AG04450 (cell line): ENCODE measurements around the gene NINJ2. TPM values are rescaled to one million over a fixed set of nuclear protein-coding genes. Genes with fewer than 3 reads are reported as not detected.

Experiments used
- CTCF ChIA-PET: fragments of 300-600, 350-600 bp; formaldehyde crosslinking; extraction: SDS; loops from one replicate; lab custom pipeline; 2022; ENCODE audit warnings: antibody characterized with exemption, inconsistent platforms; lab: Charles Lee
- POLR2A ChIA-PET: fragments of 350-600 bp; formaldehyde crosslinking; extraction: SDS; loops from one replicate; lab custom pipeline; 2021; ENCODE audit warnings: antibody characterized with exemption, inconsistent platforms; lab: Yijun Ruan, JAX
- DNase-seq: peaks from one replicate; pipeline ENCODE4 v3.0.0-alpha.2; 2011; ENCODE audit warnings: low read depth, low spot score
- H3K27ac ChIP-seq: one replicate; pipeline ENCODE4 v1.5.1; 2012; ENCODE audit warnings: low read depth, low read length, control low read depth
- H3K27me3 ChIP-seq: one replicate; pipeline ENCODE4 v1.6.0; 2012; ENCODE audit warnings: low read length; ENCODE audit not compliant: control insufficient read depth, insufficient read depth
- H3K4me3 ChIP-seq: 2 replicates; pipeline ENCODE4 v1.5.1; 2011; ENCODE audit warnings: mild to moderate bottlenecking, low read depth, low read length, control low read depth
- H3K9me3 ChIP-seq: 2 replicates; pipeline ENCODE4 v1.5.1; 2012; ENCODE audit warnings: low read length; ENCODE audit not compliant: control insufficient read depth, insufficient read depth
- CTCF ChIP-seq: IDR thresholded peaks from 2 replicates; pipeline ENCODE4 v1.5.1; 2011; ENCODE audit warnings: low read depth, low read length, control low read depth, inconsistent platforms
- polyA plus RNA-seq: library from polyadenylated mRNA; depleted of rRNA; stranded (reverse); fragments of >200 nt; gene quantifications from 2 replicates; pipeline ENCODE4 v1.2.3, GENCODE V29; 2011

Gene NINJ2
- polyA plus RNA-seq, 1 experiment: not detected

GRCh38 chr12:590206-590750 is 73.0 kb downstream of the NINJ2 start:
- Histone ChIP-seq H3K9me3 (no peaks in the 10 kb centered on the region; the same call in 1 of the 2 replicates), H3K4me3 (no peak overlapping the region), H3K27ac (no peak overlapping the region), H3K27me3 (peaks cover 30% of the 10 kb centered on the region)
- no peak for DNase-seq
- CTCF ChIA-PET: no interaction called here
- POLR2A ChIA-PET: no interaction called here
- TF ChIP-seq CTCF: no peak

GRCh38 chr12:588646-589045 is 74.6 kb downstream of the NINJ2 start:
- ChIA-PET POLR2A (no interaction called here), CTCF (no interaction called here)
- Histone ChIP-seq H3K27ac (no peak overlapping the region), H3K9me3 (no peaks in the 10 kb centered on the region; the same call in 1 of the 2 replicates), H3K27me3 (peaks cover 27% of the 10 kb centered on the region), H3K4me3 (no peak overlapping the region)
- TF ChIP-seq CTCF: no peak
- DNase-seq: no peak

- no peak overlapping the region for H3K27ac ChIP-seq
- ChIA-PET CTCF (interaction anchor here (1.7 to 3.1 kb wide), 2 partner anchors 12 to 163 kb away, joined by 7 to 9 read pairs; no protein-coding TSS in a partner anchor), POLR2A (no interaction called here)
- no peak for DNase-seq
- peaks cover 25% of the 10 kb centered on the region for H3K27me3 ChIP-seq
- no peak for TF ChIP-seq CTCF
- H3K4me3 ChIP-seq: no peak overlapping the region
- no peaks in the 10 kb centered on the region; the same call in 1 of the 2 replicates for H3K9me3 ChIP-seq
Observed at GRCh38 chr12:588024-588322, 75.3 kb downstream of the NINJ2 start.

- ChIA-PET POLR2A (no interaction called here), CTCF (interaction anchor here (1.7 to 3.1 kb wide), 2 partner anchors 11 to 164 kb away, joined by 7 to 9 read pairs; no protein-coding TSS in a partner anchor)
- no peak for DNase-seq
- no peaks in the 10 kb centered on the region; the same call in 1 of the 2 replicates for H3K9me3 ChIP-seq
- peaks cover 25% of the 10 kb centered on the region for H3K27me3 ChIP-seq
- no peak overlapping the region for H3K4me3 ChIP-seq
- no peak for TF ChIP-seq CTCF
- no peak overlapping the region for H3K27ac ChIP-seq
Observed at GRCh38 chr12:587132-588023, 75.9 kb downstream of the NINJ2 start.
